Ovary (tissue), 3 donors: ENCODE results near the gene ABLIM1.

Experiments used
- EP300 ChIP-seq: sonication (generic); formaldehyde crosslinking; IDR thresholded peaks from one replicate; pipeline ENCODE4 v1.6.1; 2017; ENCODE audit warnings: antibody characterized with exemption
- POLR2A ChIP-seq: fragments of 450-650 bp; IDR thresholded peaks from one replicate; pipeline ENCODE4 v1.6.1; 2017; ENCODE audit warnings: antibody characterized with exemption, mild to moderate bottlenecking, moderate library complexity
- TF ChIP-seq, protein P1 (sequence below), 3 donors: fragments of 450-650 bp in 2 of 3; fragments of 200-600 bp in 1 of 3; IDR thresholded peaks; one replicate each; pipeline versions ENCODE4 v1.5.1 to v1.8.0; 2016 to 2022; ENCODE audit warnings: antibody characterized with exemption in 3 of 3, mild to moderate bottlenecking in 1 of 3
- donor health status: DM: no; HTN: no; CAD: no.

DNA sequence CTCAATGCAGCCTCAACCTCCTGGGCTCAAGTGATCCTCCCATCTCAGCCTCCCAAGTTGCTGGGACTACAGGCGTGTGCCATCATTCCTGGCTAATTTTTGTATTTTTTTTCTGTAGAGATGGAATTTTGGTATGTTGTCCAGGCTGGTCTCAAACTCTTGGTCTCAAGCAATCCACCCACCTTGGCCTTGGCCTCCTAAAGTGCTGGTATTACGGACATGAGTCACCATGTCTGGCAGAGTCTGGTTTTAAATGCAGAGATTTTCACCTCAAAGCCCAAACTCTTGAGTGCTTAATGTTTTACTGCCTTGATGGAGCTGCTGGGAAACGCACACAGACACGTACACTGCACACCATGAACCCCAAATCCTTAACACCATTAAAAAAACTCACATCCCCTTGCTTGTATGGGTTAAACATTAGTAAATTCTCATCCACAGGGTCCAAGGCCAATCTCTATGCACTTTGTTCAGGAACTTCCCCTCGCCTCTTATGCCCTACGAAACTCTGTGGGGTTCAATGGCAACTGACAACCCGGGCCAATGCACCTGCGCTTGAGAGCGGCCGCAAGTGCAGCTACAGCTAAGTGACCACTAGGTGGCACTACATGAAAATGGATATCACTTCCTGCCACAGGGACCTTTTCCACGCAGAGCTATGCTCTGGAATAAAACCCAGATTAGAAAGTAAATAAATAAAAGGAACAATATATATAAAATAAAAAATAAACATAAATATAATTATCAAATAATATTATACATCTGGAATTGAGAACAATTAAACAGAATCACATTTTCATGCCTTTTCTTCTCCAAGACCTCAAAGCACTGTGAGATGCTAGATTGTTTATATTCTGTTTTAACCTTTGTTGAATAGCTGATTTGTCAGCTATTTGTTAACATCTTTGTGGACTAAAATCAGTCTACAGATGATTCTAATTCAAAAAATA lies 186.8 kb downstream of the ABLIM1 start:
- TF ChIP-seq POLR2A (no peak), EP300 (no peak)
- TF ChIP-seq, protein P1, sequence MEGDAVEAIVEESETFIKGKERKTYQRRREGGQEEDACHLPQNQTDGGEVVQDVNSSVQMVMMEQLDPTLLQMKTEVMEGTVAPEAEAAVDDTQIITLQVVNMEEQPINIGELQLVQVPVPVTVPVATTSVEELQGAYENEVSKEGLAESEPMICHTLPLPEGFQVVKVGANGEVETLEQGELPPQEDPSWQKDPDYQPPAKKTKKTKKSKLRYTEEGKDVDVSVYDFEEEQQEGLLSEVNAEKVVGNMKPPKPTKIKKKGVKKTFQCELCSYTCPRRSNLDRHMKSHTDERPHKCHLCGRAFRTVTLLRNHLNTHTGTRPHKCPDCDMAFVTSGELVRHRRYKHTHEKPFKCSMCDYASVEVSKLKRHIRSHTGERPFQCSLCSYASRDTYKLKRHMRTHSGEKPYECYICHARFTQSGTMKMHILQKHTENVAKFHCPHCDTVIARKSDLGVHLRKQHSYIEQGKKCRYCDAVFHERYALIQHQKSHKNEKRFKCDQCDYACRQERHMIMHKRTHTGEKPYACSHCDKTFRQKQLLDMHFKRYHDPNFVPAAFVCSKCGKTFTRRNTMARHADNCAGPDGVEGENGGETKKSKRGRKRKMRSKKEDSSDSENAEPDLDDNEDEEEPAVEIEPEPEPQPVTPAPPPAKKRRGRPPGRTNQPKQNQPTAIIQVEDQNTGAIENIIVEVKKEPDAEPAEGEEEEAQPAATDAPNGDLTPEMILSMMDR (IDR thresholded peaks at IDR 0.05), result peak; percentile 68 to 82 (median 79)
